GM12875 (cell line): ENCODE data around the gene RHBDL2.
A peak's percentile ranks its signal among the peaks of the same experiment; 100 is the strongest.

Source experiments
- H3K4me3 ChIP-seq: one replicate; pipeline ENCODE4 v1.5.1; 2011; ENCODE audit warnings: low read depth, low read length, control low read depth
- CTCF ChIP-seq: IDR thresholded peaks from 2 replicates; pipeline ENCODE4 v1.5.1; 2011; ENCODE audit warnings: low read depth, mild to moderate bottlenecking, control low read depth, inconsistent platforms, low read length, moderate library complexity, borderline replicate concordance; ENCODE audit not compliant: insufficient read depth

Gene RHBDL2

GRCh38 chr1:38964140-38964548, 22.5 kb upstream of the RHBDL2 start:
- H3K4me3 ChIP-seq = no peak overlapping the region
- peak; percentile 47; the same call in 1 of the 2 replicates for TF ChIP-seq CTCF

- no peak overlapping the region for H3K4me3 ChIP-seq
- TF ChIP-seq CTCF = no peak
Measured at GRCh38 chr1:38962560-38962959, 20.9 kb upstream of the RHBDL2 start.

- TF ChIP-seq CTCF = no peak
- no peak overlapping the region for H3K4me3 ChIP-seq
Measured at GRCh38 chr1:38962113-38962512, 20.5 kb upstream of the RHBDL2 start.

- no peak for TF ChIP-seq CTCF
- H3K4me3 ChIP-seq = no peak overlapping the region
Measured at GRCh38 chr1:38958967-38959366, 17.3 kb upstream of the RHBDL2 start.

GRCh38 chr1:38953433-38953860, 11.8 kb upstream of the RHBDL2 start:
- no peak for TF ChIP-seq CTCF
- no peak overlapping the region for H3K4me3 ChIP-seq

- no peak for TF ChIP-seq CTCF
- no peak overlapping the region for H3K4me3 ChIP-seq
Measured at GRCh38 chr1:38950553-38950952, 8.9 kb upstream of the RHBDL2 start.

GRCh38 chr1:38944547-38944946, 2.9 kb upstream of the RHBDL2 start:
- no peak for TF ChIP-seq CTCF
- H3K4me3 ChIP-seq = no peak overlapping the region
